Fibroblast of lung (primary cell): ENCODE data around the gene KERA. TPM values are rescaled to one million over a fixed set of nuclear protein-coding genes. Genes with fewer than 3 reads are reported as not detected.

Source experiments
- DNase-seq, 2 donors: peaks; one replicate each; pipeline versions ENCODE4 v3.0.0 to v3.0.0-alpha.2; 2010; ENCODE audit warnings: low read depth in 2 of 2
- H2AFZ ChIP-seq: 2 replicates; pipeline ENCODE4 v1.5.1; 2012; ENCODE audit warnings: low read length, control low read depth, inconsistent platforms
- H3K27ac ChIP-seq: 2 replicates; pipeline ENCODE4 v1.5.1; 2011; ENCODE audit warnings: low read length, control low read depth; ENCODE audit not compliant: insufficient read depth
- H3K27me3 ChIP-seq: 2 replicates; pipeline ENCODE4 v1.5.1; 2011; ENCODE audit warnings: mild to moderate bottlenecking, low read length; ENCODE audit not compliant: control insufficient read depth, insufficient read depth
- H3K36me3 ChIP-seq: 2 replicates; pipeline ENCODE4 v1.5.1; 2011; ENCODE audit warnings: low read length; ENCODE audit not compliant: control insufficient read depth, insufficient read depth
- H3K4me1 ChIP-seq: 2 replicates; pipeline ENCODE4 v1.5.1; 2011; ENCODE audit warnings: low read length; ENCODE audit not compliant: control insufficient read depth, insufficient read depth; ENCODE audit errors: extremely low read depth
- H3K4me2 ChIP-seq: 2 replicates; pipeline ENCODE4 v1.5.1; 2011; ENCODE audit warnings: low read length, control low read depth; ENCODE audit not compliant: insufficient read depth; ENCODE audit errors: extremely low read depth
- H3K4me3 ChIP-seq, 4 experiments: fragments of 200-600 bp in 1 of 4; sonication (generic) in 1 of 4; replicated peaks in 1 of 4; 2 replicates each; pipeline ENCODE4 v1.5.1; 2011 to 2016; ENCODE audit warnings: low read length in 4 of 4, low read depth in 3 of 4, mild to moderate bottlenecking in 3 of 4, control low read depth in 2 of 4, inconsistent platforms in 1 of 4, mixed read lengths in 1 of 4; ENCODE audit not compliant: insufficient read depth in 1 of 4; ENCODE audit errors: control extremely low read depth in 1 of 4
- H3K79me2 ChIP-seq: 2 replicates; pipeline ENCODE4 v1.5.1; 2012; ENCODE audit warnings: mild to moderate bottlenecking, low read length, inconsistent platforms; ENCODE audit not compliant: control insufficient read depth, insufficient read depth
- H3K9ac ChIP-seq: 2 replicates; pipeline ENCODE4 v1.5.1; 2011; ENCODE audit warnings: mild to moderate bottlenecking, low read length, control low read depth; ENCODE audit not compliant: insufficient read depth
- H3K9me3 ChIP-seq: 2 replicates; pipeline ENCODE4 v1.5.1; 2012; ENCODE audit warnings: low read depth, low read length; ENCODE audit not compliant: control insufficient read depth, insufficient read depth
- H4K20me1 ChIP-seq: 2 replicates; pipeline ENCODE4 v1.5.1; 2011; ENCODE audit warnings: low read length; ENCODE audit not compliant: control insufficient read depth, insufficient read depth; ENCODE audit errors: extremely low read depth
- EZH2 ChIP-seq: IDR thresholded peaks from 2 replicates; pipeline ENCODE4 v1.5.1; 2012; ENCODE audit warnings: low read length, control low read depth, mild to moderate bottlenecking; ENCODE audit errors: missing control alignments
- polyA plus RNA-seq, 2 donors: library from polyadenylated mRNA; depleted of rRNA in 1 of 2; stranded (reverse) in 1 of 2; unstranded in 1 of 2; fragments of >200 nt; gene quantifications; 2 replicates each; pipeline ENCODE4 v1.2.1, GENCODE V29; 2011 to 2012; ENCODE audit warnings: missing spikeins in 1 of 2
- total RNA-seq: library from RNA; depleted of rRNA; stranded (reverse); fragments of >200 nt; gene quantifications from 2 replicates; pipeline ENCODE4 v1.2.1, GENCODE V29; 2014
- TF ChIP-seq, protein P1 (sequence below), 2 donors: IDR thresholded peaks in 1 of 2; conservative IDR thresholded peaks in 1 of 2; 1 replicate in 1 of 2; 2 replicates in 1 of 2; pipeline ENCODE4 v1.5.1; 2011 to 2012; ENCODE audit warnings: low read length in 2 of 2, control low read depth in 1 of 2, inconsistent platforms in 1 of 2, low read depth in 1 of 2, mild to moderate bottlenecking in 1 of 2

The KERA gene
- total and polyA plus RNA-seq, 2 donors (not counting 1 experiment from before 2014, with no cell fraction given): not detected

DNA sequence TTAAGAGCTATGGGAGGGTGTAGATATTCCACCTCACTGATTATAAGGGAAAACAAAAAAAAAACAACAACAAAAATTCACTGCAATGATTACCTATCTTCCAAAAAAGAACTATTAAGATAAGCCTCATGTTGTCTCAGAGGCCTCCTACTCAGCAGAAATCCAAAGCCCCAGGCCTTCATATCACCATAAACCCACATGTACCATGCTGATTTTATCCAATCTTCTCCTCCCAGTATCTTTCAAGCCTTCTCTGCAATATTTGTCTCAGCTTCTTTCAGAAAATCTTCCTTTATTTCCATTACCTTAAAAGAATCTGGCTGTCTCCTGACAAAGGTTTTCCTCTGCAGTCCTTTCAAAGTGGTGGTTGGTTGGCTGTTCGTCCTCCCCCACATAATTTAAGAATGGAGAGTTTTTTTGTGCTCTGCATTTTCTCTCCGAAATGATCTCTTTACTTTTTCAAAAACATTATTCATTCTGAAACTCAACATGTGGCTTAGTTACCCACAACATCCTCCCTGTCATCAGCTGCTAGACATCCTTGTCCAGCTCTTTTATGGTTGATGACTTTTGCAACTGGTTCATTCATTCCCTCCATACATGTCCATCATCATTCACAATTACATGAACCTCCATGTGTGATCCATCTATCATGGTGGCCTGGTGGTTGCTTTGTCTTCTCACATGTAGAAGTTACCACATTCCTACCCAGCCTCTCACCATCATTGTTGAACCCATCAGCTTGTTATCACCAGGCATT, 50.1 kb downstream of the KERA start:
- no peak overlapping the region for H3K9ac ChIP-seq
- TF ChIP-seq, protein P1, sequence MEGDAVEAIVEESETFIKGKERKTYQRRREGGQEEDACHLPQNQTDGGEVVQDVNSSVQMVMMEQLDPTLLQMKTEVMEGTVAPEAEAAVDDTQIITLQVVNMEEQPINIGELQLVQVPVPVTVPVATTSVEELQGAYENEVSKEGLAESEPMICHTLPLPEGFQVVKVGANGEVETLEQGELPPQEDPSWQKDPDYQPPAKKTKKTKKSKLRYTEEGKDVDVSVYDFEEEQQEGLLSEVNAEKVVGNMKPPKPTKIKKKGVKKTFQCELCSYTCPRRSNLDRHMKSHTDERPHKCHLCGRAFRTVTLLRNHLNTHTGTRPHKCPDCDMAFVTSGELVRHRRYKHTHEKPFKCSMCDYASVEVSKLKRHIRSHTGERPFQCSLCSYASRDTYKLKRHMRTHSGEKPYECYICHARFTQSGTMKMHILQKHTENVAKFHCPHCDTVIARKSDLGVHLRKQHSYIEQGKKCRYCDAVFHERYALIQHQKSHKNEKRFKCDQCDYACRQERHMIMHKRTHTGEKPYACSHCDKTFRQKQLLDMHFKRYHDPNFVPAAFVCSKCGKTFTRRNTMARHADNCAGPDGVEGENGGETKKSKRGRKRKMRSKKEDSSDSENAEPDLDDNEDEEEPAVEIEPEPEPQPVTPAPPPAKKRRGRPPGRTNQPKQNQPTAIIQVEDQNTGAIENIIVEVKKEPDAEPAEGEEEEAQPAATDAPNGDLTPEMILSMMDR (conservative IDR thresholded peaks at IDR 0.05 in 1 of 2, IDR thresholded peaks at IDR 0.05 in 1 of 2; ENCODE audit: low read depth in 1 of 2, low read length in 2 of 2): no peak
- no peak for TF ChIP-seq EZH2

DNA sequence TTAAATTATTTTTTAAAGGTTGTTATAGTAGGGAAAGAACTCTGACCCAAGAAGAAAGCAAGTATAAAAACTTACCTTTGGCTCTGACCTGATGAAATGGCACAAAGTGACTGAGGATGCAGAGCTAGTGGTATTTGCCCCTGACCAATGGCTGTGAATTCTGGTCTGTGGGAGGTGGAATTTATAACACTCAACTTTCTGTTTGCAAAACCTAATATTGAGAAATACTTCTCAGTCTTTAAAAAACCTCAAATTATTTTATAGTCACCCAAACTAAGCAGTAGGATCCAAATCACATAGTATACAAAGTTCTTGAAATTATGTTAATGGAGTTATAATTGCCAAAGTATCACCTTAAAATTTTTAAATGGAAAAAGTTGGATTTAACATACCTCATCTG, 53.0 kb downstream of the KERA start, which contains the start of gene EPYC:
TSS of gene EPYC (minus strand) at position 101 of the 400 bp plus-strand sequence. CDS start 2,407 bp downstream, outside the sequence.
- H3K27me3 ChIP-seq: no peaks in the 10 kb centered on the region
- no peaks in the 10 kb centered on the region for H3K9me3 ChIP-seq
- H3K4me2 ChIP-seq: no peak within 1 kb of the TSS
- H3K27ac ChIP-seq: no peak within 1 kb of the TSS
- H4K20me1 ChIP-seq: no peaks in the 10 kb centered on the region
- H2AFZ ChIP-seq: no peak within 1 kb of the TSS
- no peak within 1 kb of the TSS for H3K9ac ChIP-seq
- TF ChIP-seq, protein P1 (conservative IDR thresholded peaks at IDR 0.05 in 1 of 2, IDR thresholded peaks at IDR 0.05 in 1 of 2; ENCODE audit: low read depth in 1 of 2, low read length in 2 of 2): no peak
- TF ChIP-seq EZH2: no peak
- no peaks in the 10 kb centered on the region for H3K4me1 ChIP-seq
- no peaks in the 10 kb centered on the region for H3K36me3 ChIP-seq
- no peak within 1 kb of the TSS for H3K4me3 ChIP-seq
- H3K79me2 ChIP-seq: no peaks in the 10 kb centered on the region
- no peak for DNase-seq

More for the DNA sequence above, 50.1 kb downstream of the KERA start:
- Histone ChIP-seq H3K4me3 (no peak overlapping the region), H4K20me1 (no peaks in the 10 kb centered on the region), H3K27ac (no peak overlapping the region), H2AFZ (no peak overlapping the region), H3K9me3 (no peaks in the 10 kb centered on the region), H3K79me2 (no peaks in the 10 kb centered on the region), H3K4me1 (no peaks in the 10 kb centered on the region), H3K27me3 (no peaks in the 10 kb centered on the region), H3K36me3 (no peaks in the 10 kb centered on the region), H3K4me2 (no peak overlapping the region)
- DNase-seq: no peak

DNA sequence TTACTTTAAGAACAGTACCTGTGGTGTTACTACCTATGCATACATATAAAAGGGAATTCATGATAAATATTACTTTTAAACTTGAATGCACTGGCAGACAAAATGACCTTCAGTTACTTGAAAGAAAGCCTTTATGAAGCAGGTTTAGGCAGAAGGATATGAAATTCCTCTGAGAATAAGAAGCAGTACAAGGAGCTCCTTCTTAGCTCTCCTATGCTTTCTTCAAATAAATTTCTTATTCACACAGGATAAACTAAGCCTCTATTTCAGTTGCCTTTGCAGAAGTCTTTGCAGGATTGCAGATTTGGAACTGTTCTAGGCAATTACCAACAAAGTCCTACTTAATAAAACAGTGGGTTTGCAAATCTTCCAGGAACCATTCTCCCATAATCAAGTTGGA, 54.1 kb downstream of the KERA start:
- Histone ChIP-seq H3K27ac (no peak overlapping the region), H2AFZ (no peak overlapping the region), H3K4me3 (no peak overlapping the region), H3K79me2 (no peaks in the 10 kb centered on the region), H3K4me1 (no peaks in the 10 kb centered on the region), H3K36me3 (no peaks in the 10 kb centered on the region), H3K9ac (no peak overlapping the region), H3K4me2 (no peak overlapping the region), H4K20me1 (no peaks in the 10 kb centered on the region), H3K27me3 (no peaks in the 10 kb centered on the region), H3K9me3 (no peaks in the 10 kb centered on the region)
- TF ChIP-seq, protein P1 (conservative IDR thresholded peaks at IDR 0.05 in 1 of 2, IDR thresholded peaks at IDR 0.05 in 1 of 2; ENCODE audit: low read depth in 1 of 2, low read length in 2 of 2): no peak
- TF ChIP-seq EZH2: no peak
- no peak for DNase-seq
